GM19043 (cell line): ENCODE results near the gene LCOR.
"Not testable (repeated sequence)": the region's sequence is repeated elsewhere in the genome, so short reads cannot be mapped to it uniquely, and the experiment has no call there.

Experiments used
- ATAC-seq: cut with Tn5 transposase; IDR thresholded peaks from one replicate; pipeline ENCODE4 v1.9.1; 2021; ENCODE audit warnings: low read depth; ENCODE audit not compliant: unreplicated experiment

The LCOR gene

GRCh38 chr10:96924861-96925260 is 92.8 kb downstream of the LCOR start:
- ATAC-seq, result no peak

DNA sequence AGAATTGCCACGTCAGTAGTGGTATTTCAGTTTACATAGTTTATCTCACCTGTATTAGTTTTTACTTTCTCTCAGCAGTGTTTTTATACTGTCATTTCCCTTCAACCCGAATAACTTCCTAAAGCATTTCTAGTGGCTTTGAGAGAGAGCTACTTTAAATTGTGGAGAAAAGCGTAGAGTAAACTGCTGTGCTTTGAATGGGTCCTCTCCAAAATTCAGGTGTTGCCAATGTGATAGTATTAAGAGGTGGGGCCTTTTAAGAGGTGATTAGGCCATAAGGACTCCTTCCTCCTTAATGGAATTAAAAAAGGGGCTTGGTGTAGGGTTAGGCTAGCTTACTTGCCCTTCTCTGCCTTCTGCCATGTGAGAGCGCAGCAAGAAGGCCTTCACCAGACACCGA is 98.4 kb downstream of the LCOR start:
- no peak for ATAC-seq

- ATAC-seq, result no peak
Measured at GRCh38 chr10:96935148-96935547, 103.0 kb downstream of the LCOR start.

GRCh38 chr10:96935810-96936209 is 103.7 kb downstream of the LCOR start:
- no peak for ATAC-seq

GRCh38 chr10:96943161-96943560 is 111.1 kb downstream of the LCOR start:
- not testable (repeated sequence) for ATAC-seq

DNA sequence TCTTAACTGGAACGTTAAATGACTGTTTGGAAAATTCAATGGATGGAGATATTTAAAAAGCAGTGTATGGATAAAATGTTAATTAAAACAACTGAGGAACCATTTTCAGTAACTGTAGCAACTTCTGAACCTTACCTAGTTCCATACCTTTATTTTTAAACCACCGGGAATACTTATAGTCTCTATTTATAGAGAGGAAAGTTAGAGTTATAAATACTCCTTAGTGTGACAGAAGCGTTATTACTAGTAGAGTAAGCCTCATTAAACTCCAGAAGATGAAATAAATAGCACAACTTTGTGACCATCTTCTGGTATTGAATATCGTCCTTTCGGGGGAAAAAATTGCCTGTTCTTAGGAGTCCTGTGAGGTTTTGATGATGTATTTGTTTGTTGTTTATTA is 114.9 kb downstream of the LCOR start:
- no peak for ATAC-seq

GRCh38 chr10:96949039-96949683 is 117.1 kb downstream of the LCOR start:
- ATAC-seq, result no peak

GRCh38 chr10:96951954-96952353 is 119.9 kb downstream of the LCOR start:
- ATAC-seq, result no peak

GRCh38 chr10:96955794-96956193 is 123.7 kb downstream of the LCOR start:
- no peak for ATAC-seq

DNA sequence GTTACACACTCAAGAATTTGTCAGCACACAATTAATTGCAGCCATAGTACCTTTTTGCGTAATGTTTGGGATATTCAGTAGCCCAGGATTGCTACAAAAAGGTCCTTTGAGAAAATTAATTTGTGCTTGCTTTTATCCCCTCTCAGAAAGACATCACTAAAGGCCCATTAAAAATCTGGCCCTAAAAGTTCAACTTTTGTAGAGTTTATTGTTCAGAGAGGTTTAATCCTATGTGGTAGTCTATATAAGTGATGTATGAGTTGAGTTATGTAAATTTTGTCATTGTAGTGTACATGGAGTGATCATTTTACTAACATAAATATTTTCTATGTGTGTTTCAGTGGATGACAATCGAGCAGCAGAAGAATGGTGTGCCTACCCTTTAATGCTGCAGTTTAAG is 126.0 kb downstream of the LCOR start:
- no peak for ATAC-seq

DNA sequence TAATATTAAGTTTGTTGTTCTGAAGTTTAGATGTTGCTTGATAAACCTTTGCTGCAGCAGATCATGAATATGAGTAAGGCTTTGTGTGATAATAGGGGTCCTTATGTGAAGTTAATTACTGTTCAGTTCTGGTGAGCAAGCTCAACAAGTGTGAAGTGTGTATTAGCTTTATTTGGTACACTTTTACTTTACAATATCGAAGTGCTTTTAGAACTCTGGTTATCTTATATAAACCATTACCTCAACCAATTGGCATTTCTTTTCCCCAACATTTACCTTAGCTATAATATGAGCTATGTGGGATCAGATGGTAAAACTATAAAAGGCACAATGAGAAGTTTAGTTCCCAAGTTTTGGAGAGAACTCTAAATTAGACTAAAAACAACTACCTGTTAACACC is 127.6 kb downstream of the LCOR start:
- ATAC-seq, result no peak

DNA sequence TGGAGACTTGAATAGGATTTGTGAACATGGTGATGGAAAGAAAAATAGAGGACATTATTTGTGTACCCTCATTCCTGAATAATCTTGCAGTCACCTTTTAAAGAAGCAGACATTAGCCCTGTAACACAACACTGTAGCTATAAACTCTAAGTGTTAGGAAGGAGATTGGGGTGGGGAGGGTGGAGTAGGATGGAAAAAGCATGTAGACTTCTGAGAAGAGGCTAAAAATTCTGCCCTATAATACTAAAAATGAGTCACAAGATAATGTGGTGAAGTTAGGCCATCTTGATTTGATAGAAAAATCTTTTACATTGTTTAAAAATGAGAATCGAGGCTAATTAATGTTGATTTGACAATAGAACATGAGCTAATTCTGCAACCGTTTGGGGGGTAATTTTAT is 128.8 kb downstream of the LCOR start:
- no peak for ATAC-seq

DNA sequence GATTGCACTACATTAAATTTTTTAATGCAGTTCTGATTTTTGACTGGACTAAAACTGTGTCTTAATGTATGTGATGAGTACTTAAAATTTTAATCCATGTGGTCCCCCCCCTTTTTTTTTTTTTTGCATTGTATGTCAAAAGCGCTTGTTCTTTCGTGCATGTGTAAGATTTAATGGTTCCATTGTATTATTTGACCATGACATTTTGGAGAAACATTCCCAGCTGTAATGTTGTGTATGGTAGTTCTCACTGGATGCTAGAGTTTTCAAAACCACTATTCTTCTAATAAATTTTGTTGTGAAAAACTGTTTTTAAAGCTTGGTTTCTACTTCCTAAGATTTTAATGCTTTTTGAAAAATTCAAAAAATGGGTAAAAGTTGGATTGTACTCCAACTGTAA is 132.0 kb downstream of the LCOR start:
- ATAC-seq, result no peak

DNA sequence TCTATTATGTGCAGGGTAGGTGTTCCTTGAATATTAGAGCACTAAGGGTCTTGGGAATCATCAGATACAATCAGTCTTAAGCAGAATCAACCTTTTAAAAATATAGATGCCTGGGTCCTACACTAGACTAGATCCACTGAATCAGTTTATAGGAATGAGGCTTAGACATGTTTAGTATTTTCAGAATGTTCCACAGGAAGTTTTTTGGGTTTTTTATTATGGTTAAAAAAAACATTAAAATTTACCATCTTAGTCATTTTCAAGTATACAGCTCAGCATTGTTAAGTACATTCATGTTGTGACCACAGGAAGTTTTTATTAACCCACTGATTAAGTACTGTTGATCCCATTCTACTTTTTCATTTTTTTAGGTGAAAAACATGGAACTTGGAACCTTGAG is 135.7 kb downstream of the LCOR start:
- ATAC-seq, result no peak

DNA sequence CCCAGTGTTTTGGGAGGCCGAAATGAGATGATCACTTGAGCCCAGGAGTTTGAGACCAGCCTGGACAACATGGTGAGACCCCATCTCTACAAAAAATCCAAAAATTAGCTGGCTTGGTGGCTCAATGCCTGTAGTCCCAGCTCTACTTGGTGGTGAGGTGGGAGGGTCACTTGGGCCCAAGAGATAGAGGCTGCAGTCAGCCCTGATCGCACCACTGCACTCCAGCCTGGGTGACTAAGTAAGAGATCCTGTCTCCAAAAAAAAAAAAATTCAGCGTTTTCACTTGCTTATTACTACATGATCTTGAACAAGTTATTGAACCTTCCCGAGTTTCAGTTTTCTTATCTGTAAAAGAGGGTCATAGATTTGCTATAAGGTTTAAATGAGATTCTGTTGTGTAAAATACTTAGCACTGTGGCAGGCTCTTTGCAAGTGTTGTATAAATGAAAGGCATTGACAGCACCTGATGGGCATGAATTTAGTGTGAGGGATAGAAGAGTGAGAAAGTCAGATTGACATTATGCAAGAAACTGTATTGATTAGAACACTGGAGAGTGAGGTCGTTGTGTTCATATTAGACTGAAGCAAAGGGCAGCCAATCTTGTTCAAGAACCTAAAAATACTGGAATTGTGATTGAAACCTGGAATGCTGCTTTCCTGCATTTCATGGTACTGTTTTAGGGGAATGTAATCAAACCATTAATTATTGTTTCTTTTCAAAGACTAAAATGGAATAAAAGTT is 136.8 kb downstream of the LCOR start:
- ATAC-seq, result no peak

GRCh38 chr10:96971324-96971723 is 139.2 kb downstream of the LCOR start:
- no peak for ATAC-seq

DNA sequence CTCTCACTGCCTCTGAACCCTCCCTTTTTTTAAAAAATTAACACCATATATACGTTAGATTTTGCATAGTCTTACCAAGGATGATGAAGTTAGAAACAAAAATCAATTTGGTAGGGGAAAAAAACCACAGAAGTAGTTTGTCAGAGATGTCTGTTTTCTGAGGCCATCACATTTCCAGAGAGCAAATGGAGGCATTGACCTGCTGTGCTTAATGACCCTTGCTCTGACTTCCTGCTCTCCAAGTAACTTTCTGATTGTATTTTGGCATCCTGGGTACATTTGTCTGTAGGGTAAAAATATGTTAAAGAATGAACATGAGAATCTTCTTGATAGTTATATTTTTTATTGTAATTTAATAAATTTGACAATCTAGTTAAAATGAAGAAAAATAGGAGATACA is 140.2 kb downstream of the LCOR start:
- no peak for ATAC-seq

DNA sequence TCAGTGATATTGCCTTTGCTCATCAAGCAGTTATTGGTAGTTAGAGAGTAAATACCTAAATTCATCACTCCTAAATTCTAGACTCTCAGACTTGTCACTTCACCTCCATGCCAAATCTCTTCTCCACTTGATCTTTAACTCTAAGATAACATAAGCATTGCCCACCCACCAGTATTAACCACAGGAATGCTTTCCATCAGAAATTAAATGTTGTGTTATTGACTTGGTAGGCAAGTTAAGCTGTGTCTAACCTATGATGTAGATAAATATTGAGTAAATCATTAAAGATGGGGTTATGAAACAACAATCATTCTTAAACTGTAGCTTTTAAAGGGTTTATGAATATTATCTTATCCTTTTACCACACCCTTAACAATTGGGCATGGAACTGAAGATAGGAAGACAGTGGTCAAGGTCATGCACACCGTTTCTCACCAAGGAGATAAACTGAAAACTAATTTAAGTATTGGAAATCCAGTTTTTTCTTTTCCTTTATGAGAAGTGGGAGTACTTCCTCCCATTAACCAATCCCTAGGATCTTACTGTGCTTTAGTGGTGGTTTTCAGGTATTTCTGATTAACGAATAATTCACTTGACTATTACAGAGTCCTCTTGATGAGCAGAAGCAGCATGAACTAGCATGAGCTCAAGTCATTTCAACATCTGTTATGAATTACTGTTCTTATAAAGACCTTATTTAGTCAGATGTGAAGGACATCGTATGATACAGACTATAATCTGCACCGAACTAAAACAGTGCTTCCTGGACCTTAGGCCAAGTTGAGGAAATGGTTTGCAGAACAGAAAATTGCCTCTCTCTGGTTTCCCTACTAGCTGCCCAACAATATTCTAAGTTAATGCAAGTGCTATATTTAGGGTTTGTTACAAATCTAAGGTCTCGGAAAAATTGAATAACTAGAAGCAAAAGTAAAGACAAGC is 142.0 kb downstream of the LCOR start:
- no peak for ATAC-seq

- no peak for ATAC-seq
Measured at GRCh38 chr10:96975136-96975535, 143.0 kb downstream of the LCOR start.

- peak; percentile 70 for ATAC-seq
Measured at GRCh38 chr10:96978621-96979154, 146.6 kb downstream of the LCOR start.
